ENCODE data around the gene CHMP2B.
A peak's percentile ranks its signal among the peaks of the same experiment; 100 is the strongest.
"Not testable (repeated sequence)": the region's sequence is repeated elsewhere in the genome, so short reads cannot be mapped to it uniquely, and the experiment has no call there.

CHMP2B gene

DNA sequence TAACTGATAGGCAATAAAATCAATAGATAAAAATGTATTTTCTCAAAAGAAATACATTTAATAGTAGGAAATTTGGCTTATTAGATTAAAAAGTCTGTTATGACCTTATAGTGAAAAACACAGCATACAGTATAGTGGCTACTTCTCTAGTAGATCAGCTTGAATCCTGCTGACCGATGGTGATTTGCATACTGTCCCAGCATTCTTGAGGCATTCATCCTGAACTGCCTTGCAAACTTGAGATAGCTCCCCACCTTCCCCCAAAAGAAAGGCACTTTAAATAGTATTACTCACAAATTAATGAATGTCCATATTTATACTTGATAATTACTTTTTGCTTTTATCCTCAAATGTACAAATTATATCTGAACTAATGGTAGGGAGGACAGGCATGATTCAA is 6.7 kb downstream of the CHMP2B start:
- DNase-seq = no peak

GRCh38 chr3:87236093-87236492 is 9.0 kb downstream of the CHMP2B start:
- DNase-seq = no peak

DNA sequence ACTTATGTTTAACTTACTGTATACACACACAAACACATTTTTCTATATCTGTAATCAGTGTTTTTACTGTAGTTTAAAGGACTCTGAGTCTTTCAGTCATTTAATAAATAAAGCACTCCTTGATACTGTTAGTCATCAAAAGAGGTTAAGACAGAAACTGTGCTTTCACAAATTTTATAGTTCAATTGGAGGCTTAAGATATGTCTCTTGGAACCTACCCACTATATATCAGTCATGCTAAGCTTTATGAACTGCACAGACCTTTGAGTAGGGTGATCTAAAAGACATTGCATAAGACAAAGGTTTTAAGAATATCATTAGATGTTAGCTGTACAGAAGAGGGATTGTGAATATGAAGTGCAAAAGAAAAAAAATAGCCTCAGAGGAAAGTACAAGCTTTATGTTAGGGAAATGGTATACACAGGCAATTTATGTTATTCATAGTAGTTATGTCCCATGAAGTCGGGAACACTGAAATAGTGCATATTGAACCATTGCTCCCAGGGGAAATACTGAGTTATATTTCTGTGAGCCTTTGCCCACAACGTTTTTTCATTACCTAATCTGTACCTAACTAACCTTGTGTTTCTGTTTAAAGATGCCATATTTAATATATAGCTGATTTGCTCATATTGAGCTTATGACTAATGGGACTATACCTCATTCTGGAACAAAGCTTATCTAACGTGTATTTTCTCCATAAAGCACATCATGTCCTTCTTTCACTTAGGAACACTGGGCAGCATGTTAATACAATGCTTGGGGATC is 19.7 kb downstream of the CHMP2B start:
- no peak for DNase-seq

- peak; percentile 67 for DNase-seq
Measured at GRCh38 chr3:87247430-87247773, 20.3 kb downstream of the CHMP2B start.

DNA sequence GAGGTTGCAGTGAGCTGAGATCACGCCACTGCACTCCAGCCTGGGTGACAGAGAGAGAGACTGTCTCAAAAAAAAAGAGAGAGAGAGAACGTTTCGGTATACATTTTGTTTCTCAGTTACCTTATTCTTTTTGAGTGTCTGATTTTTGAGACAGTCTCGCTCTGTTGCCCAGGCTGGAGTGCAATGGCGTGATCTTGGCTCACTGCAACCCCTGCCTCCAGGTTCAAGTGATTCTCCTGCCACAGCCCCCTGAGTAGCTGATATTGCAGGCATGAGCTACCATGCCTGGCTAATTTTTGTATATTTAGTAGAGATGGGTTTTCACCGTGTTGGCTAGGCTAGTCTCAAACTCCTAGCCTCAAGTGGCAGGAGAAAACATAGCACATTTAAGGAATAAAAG is 21.1 kb downstream of the CHMP2B start:
- not testable (repeated sequence) for DNase-seq

GRCh38 chr3:87248831-87249230 is 21.7 kb downstream of the CHMP2B start:
- no peak for DNase-seq

GRCh38 chr3:87250009-87250408 is 22.9 kb downstream of the CHMP2B start:
- no peak for DNase-seq

DNA sequence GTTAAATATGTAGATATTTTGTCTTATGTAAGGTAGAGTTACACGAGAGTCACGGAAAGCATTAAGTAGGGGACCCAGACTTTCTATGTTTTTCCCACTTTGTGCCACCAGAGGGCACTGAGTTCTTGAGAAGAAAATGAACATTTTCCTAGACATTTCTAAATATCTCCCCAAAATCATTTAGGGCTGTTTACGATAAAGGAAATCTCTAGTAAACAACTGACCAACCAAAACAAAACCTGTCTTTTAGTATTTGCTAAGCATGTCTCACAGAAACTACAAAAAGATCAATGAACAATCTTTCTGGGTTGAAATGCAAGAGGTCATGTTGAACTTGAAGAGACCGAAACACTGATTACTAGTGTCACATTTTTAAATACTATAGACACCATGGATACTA is 33.2 kb downstream of the CHMP2B start:
- peak; percentile 58 for DNase-seq

DNA sequence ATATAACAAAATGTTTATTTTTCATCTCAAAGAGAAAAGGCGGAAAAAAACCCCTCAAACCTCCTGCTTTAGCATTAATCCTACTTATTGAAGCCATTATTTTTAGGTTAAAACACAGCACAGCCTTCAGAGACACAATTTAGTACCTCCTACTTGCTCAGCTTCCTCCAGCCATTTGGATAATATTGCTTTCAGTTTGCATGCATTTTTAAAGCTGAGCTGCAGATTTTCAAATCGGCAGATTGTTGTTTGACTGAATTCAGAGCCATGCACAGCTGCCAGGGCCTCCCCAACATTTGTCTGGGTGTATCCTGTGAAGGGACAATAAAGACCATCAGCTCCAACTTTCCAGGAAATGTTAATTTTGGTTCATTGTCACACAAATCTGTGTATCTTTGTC is 34.8 kb downstream of the CHMP2B start:
- DNase-seq = no peak

- no peak for DNase-seq
Measured at GRCh38 chr3:87267953-87268645, 41.0 kb downstream of the CHMP2B start.

DNA sequence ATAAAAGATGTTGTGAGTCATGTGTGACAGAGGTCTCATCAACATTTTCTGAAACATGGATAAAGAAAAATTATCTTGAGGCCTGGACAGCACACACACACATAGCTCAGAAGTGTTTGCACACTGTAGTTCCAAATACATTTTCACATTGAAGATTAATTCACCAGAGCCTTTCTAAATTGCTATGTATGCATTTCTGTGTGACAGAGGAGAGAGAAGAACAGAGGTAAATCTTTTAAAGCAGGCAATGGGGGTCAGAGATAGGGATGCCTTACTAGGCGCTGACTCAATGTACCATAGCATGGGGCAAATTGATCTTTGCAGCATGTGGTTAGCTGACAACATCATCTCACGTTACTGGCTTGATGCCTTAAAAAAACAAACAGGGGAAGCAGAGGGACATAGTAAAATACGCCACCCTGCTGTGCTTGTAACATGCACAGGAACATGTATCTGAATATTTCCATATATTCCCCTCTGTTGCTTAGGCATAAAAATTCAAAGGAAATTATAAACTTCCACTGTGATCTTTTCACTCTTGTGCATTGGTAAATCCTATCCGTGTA is 41.6 kb downstream of the CHMP2B start:
- peak; percentile 70 for DNase-seq

DNA sequence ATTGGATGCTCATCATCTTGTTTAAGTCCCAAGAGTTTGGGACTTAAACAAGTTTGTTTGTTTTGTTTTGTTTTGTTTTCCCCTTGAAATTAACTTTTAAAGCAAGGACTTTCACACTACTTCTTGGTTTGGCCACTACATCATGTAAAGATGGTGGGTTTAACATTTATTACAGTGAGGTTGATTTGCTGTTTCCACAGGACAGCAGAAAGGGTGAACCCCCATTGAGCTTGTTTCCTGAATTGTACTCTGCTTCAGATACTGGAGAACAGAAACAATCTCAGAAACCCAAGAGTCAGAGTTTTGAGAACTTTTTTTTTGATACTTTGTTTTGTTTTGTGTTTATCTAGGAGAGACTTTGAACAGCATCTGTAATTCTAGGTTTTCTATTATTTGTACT is 42.6 kb downstream of the CHMP2B start:
- DNase-seq = no peak

DNA sequence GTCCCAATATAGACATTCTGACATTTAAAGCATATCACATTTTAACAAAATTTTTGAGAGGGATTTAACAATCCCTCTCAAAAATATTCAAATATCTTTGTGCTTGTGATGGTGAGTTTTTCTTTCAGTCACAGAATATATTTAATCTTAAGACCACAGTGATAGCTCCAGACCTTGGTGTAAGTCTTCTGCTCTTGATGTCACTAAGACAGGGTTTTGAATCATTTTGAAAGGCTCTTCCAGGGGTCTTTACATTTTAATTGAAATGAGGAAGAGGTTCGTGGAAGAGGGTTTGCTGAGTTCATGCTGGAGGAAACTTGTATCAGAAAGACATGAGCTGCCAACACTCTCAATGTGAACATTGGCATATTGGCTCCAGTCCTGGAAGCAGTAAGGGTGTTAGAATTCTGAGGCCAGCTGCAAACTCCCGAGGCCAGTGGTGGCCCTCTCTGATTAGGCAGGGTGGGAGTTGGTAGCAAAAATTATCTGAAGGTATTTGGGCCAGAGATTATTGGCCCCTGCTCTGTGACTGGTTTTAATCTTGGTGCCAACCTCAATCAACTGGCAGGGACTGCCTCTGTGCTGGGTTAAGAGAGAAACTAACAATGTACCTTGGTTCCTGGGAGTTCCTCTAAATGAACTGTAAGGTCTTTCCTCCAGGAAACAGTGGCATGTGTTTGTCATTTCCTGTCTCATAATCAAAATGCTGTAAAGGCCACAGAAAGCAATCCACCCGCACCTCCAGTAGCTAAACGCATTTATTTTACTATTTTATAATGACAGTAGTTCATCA is 44.0 kb downstream of the CHMP2B start:
- DNase-seq = no peak

- DNase-seq = no peak
Measured at GRCh38 chr3:87272718-87273341, 45.7 kb downstream of the CHMP2B start.

GRCh38 chr3:87276484-87276883 is 49.4 kb downstream of the CHMP2B start, which contains the start of gene POU1F1:
POU1F1 (minus strand) TSS chr3:87276584; CDS start chr3:87276462, 122 bp downstream.
- DNase-seq = no peak

DNA sequence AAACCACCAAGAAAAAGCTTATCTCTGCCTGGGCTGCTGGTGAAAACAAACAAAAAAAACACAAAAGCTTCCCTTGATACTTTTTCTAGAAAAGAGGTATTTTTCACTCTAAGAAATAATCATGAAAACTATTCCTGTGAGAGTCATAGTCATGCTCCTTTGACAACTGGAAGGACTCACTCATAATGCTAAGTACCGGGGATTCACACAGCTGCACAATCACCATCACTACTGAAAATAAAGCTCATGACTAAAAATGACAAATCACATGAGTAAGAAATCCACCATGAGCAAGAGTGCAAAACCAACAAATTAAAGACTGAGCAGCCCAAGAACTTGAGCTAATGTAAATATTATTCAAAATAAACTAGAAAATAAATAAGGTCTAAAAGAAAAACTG is 59.9 kb downstream of the CHMP2B start:
- no peak for DNase-seq

- DNase-seq = no peak
Measured at GRCh38 chr3:87288446-87288845, 61.3 kb downstream of the CHMP2B start.

DNA sequence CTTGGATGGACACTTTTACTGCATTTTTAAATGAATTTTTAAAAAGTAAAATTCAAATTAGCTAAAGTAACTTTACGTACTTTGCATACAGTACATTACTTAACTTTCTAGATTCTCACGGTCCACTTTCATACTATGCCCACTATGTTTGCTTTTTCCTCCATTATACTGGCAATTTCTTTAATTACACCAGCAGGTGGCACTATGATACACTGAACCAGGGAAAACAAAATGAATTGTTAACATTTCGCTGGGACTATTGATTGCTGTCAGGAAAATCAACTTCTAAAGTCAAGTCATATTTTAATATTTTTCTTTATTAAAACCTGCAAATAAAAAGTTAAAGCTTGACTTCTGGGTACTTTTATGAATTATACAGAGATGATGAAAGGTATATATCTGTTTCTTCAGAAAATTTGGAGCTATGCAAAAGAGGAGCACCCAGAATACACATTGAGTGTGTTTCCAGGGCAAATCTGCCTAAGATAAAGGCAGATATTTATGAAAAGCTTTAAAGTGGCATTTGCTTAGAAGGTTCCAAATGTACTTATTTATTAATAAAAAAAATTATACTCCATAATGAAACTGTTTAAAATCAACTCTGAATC is 71.1 kb downstream of the CHMP2B start:
- peak; percentile 44 for DNase-seq

DNA sequence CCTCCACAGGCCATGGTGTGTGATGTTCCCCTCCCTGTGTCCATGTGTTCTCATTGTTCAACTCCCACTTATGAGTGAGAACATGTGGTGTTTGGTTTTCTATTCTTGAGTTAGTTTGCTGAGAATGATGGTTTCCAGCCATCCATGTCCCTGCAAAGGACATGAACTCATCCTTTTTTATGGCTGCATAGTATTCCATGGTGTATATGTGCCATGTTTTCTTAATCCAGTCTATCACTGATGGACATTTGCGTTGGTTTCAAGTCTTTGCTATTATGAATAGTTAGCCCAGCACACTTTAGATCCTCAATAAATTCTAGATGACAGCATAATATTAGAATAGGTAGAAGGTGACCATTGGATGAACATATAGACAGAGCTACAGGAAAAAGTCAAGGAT is 77.9 kb downstream of the CHMP2B start:
- not testable (repeated sequence) for DNase-seq
